B cell (primary cell): ENCODE measurements around the gene TUBB4B.

ENCODE experiments used
- CTCF ChIP-seq: fragments of 200-600 bp; IDR thresholded peaks from one replicate; pipeline ENCODE4 v1.8.0; 2022; ENCODE audit warnings: antibody characterized with exemption, mild to moderate bottlenecking
- EZH2 ChIP-seq: IDR thresholded peaks from 2 replicates; pipeline ENCODE4 v1.6.1; 2012; ENCODE audit warnings: borderline replicate concordance, low read depth, mild to moderate bottlenecking, moderate library complexity, low read length; ENCODE audit not compliant: insufficient read depth, poor library complexity, severe bottlenecking

DNA sequence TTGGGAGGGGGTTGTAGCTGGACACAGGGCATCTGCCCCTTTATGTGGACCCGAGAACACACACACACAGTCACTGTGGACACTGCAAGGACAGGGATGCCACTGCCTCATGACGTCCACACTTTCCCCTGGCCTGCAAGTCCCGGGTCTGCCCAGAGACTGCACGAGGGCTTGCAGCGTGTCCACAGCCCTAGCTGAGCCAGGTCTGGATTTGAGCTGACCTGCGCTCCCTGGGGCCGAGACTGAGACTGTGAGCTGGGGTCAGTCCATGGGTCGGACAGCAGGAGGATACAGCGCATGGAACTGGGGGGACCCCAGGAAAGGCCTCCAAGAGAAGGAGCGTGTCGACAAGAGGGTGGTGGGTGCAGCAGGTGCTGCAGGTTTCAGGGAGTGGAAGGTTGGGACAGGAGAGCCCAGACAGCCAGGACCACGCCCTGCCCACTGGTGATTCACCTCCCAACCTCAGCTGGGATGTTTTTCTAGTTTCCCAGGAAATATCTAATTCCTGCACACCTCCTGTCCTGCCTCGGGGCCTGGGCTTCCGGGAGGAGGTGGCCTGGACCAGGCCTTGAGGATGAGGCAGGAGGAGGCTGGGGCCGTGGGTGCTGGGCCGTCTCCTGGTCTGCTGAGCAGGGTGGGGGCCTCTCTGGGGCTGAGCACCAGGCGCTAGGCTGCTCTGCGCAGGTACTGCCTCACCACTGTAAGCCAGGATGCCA, 14.6 kb upstream of the TUBB4B start:
- TF ChIP-seq CTCF (no peak), EZH2 (no peak)
